ENCODE measurements around the gene MET. TPM values are rescaled to one million over a fixed set of nuclear protein-coding genes. Genes with fewer than 3 reads are reported as not detected.
A peak's percentile ranks its signal among the peaks of the same experiment; 100 is the strongest.
"Not testable (repeated sequence)": the region's sequence is repeated elsewhere in the genome, so short reads cannot be mapped to it uniquely, and the experiment has no call there.

The MET gene
- total RNA-seq, 1 donor from 2014 or later, result 7.0 TPM

DNA sequence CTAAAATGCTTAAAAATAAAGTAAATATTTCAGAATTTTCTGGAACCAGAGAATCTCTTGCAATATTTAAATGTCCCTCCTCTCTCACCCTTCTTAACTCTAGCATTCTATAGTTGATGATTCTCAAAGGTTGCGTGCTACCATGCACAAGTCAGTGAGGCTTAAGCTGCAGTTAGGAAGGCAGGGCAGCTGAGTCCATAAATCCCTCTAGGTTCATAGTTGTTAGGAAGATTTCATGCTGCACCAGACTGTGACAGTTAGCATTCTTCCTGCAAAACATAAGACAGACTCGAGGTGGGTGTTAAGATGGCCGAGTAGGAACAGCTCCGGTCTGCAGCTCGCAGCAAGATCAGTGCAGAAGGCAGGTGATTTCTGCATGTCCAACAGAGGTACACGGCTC is 70.6 kb downstream of the MET start:
- TF ChIP-seq EZH2 (IDR thresholded peaks at IDR 0.05) (no peak), EZH2phosphoT487 (IDR thresholded peaks at IDR 0.05) (no peak)
- TF ChIP-seq, protein P1, sequence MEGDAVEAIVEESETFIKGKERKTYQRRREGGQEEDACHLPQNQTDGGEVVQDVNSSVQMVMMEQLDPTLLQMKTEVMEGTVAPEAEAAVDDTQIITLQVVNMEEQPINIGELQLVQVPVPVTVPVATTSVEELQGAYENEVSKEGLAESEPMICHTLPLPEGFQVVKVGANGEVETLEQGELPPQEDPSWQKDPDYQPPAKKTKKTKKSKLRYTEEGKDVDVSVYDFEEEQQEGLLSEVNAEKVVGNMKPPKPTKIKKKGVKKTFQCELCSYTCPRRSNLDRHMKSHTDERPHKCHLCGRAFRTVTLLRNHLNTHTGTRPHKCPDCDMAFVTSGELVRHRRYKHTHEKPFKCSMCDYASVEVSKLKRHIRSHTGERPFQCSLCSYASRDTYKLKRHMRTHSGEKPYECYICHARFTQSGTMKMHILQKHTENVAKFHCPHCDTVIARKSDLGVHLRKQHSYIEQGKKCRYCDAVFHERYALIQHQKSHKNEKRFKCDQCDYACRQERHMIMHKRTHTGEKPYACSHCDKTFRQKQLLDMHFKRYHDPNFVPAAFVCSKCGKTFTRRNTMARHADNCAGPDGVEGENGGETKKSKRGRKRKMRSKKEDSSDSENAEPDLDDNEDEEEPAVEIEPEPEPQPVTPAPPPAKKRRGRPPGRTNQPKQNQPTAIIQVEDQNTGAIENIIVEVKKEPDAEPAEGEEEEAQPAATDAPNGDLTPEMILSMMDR (IDR thresholded peaks at IDR 0.05), result no peak
- Histone ChIP-seq H3K4me2 (no peak overlapping the region), H3F3A (ENCODE audit: low read depth) (no peaks in the 10 kb centered on the region), H3K79me2 (ENCODE audit: low read depth) (no peaks in the 10 kb centered on the region), H3K27ac (no peak overlapping the region), H3K36me3 (no peaks in the 10 kb centered on the region), H3K9me3 (ENCODE audit: low read depth) (no peaks in the 10 kb centered on the region), H3K4me1 (no peaks in the 10 kb centered on the region), H3K4me3 (no peak overlapping the region), H4K20me1 (ENCODE audit: low read depth) (no peaks in the 10 kb centered on the region), H3K9ac (no peak overlapping the region), H3K27me3 (no peaks in the 10 kb centered on the region), H2AFZ (replicated peaks) (no peak overlapping the region)
- Mint-ChIP-seq H3K27ac (no peak overlapping the region), H3K27me3 (ENCODE audit: insufficient read depth, low read depth) (peaks cover 4% of the 10 kb centered on the region), H3K4me3 (no peak overlapping the region), H3K36me3 (no peaks in the 10 kb centered on the region), H3K9me3 (peaks cover 15% of the 10 kb centered on the region), H3K4me1 (peaks cover 12% of the 10 kb centered on the region)
- no peak for DNase-seq (ENCODE audit: low spot score)

DNA sequence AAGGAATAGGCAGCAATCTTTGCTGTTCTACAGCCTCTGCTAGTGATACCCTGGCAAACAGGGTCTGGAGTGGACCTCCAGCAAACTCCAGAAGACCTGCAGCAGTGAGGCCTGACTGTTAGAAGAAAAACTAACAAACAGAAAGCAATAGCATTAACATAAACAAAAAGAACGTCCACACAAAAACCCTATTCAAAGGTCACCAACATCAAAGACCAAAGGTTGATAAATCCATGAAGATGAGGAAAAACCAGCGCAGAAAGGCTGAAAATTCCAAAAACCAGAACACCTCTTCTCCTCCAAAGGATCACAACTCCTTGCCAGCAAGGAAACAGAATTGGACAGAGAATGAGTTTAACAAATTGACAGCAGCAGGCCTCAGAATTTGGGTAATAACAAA is 71.8 kb downstream of the MET start:
- H3K27ac ChIP-seq; H3K79me2 ChIP-seq (ENCODE audit: low read depth); H3K4me3 ChIP-seq; H2AFZ ChIP-seq (replicated peaks); H3K36me3 ChIP-seq; H3K4me3 Mint-ChIP-seq; H3K4me1 ChIP-seq; H3K9ac ChIP-seq; H3K4me2 ChIP-seq; DNase-seq (ENCODE audit: low spot score); H3F3A ChIP-seq (ENCODE audit: low read depth); H3K9me3 ChIP-seq (ENCODE audit: low read depth); H3K27me3 Mint-ChIP-seq (ENCODE audit: insufficient read depth, low read depth); H3K36me3 Mint-ChIP-seq; H4K20me1 ChIP-seq (ENCODE audit: low read depth); H3K27me3 ChIP-seq: not testable (repeated sequence)
- Mint-ChIP-seq H3K27ac (peak overlapping the region; percentile 39), H3K4me1 (peaks cover 12% of the 10 kb centered on the region), H3K9me3 (peaks cover 22% of the 10 kb centered on the region)

DNA sequence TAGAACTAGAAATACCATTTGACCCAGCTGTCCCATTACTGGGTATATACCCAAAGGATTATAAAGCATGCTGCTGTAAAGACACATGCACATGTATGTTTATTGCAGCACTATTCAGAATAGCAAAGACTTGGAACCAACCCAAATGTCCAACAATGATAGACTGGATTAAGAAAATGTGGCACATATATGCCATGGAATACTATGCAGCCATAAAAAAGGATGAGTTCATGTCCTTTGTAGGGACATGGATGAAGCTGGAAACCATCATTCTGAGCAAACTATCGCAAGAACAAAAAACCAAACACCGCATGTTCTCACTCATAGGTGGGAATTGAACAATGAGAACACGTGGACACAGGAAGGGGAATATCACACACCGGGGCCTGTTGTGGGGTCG is 74.4 kb downstream of the MET start:
- H4K20me1 ChIP-seq (ENCODE audit: low read depth); H3K27me3 Mint-ChIP-seq (ENCODE audit: insufficient read depth, low read depth); H3K9ac ChIP-seq; H3K36me3 Mint-ChIP-seq; H3K4me3 ChIP-seq; H3K4me3 Mint-ChIP-seq; H3K4me1 ChIP-seq; H3K27ac ChIP-seq; H3K9me3 ChIP-seq (ENCODE audit: low read depth); H3K79me2 ChIP-seq (ENCODE audit: low read depth); DNase-seq (ENCODE audit: low spot score); H3K36me3 ChIP-seq; H2AFZ ChIP-seq (replicated peaks); H3K27ac Mint-ChIP-seq; H3K4me2 ChIP-seq; H3F3A ChIP-seq (ENCODE audit: low read depth); H3K27me3 ChIP-seq: not testable (repeated sequence)
- peaks cover 39% of the 10 kb centered on the region for H3K9me3 Mint-ChIP-seq
- peaks cover 12% of the 10 kb centered on the region for H3K4me1 Mint-ChIP-seq

DNA sequence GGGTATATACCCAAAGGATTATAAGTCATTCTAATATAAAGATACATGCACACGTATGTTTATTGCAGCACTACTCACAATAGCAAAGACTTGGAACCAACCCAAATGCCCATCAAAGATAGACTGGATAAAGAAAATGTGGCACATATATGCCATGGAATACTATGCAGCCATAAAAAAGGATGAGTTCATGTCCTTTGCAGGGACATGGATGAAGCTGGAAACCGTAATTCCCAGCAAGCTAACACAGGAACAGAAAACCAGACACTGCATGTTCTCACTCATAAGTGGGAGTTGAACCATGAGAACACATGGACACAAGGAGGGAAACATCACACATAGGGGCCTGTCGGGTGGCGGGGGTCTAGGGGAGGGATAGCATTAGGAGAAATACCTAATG is 79.1 kb downstream of the MET start:
- not testable (repeated sequence) for H3K9me3 ChIP-seq (ENCODE audit: low read depth); H3K36me3 Mint-ChIP-seq; H3K4me2 ChIP-seq; H3K36me3 ChIP-seq; H3K27me3 Mint-ChIP-seq (ENCODE audit: insufficient read depth, low read depth); H4K20me1 ChIP-seq (ENCODE audit: low read depth); H3K4me1 ChIP-seq; H3K4me3 Mint-ChIP-seq; DNase-seq (ENCODE audit: low spot score); H3K4me1 Mint-ChIP-seq; H3K27ac ChIP-seq; H3F3A ChIP-seq (ENCODE audit: low read depth); H2AFZ ChIP-seq (replicated peaks); H3K27me3 ChIP-seq; H3K4me3 ChIP-seq; H3K79me2 ChIP-seq (ENCODE audit: low read depth); H3K9ac ChIP-seq
- H3K9me3 Mint-ChIP-seq, result peaks cover 32% of the 10 kb centered on the region
- H3K27ac Mint-ChIP-seq, result peak overlapping the region; percentile 42

DNA sequence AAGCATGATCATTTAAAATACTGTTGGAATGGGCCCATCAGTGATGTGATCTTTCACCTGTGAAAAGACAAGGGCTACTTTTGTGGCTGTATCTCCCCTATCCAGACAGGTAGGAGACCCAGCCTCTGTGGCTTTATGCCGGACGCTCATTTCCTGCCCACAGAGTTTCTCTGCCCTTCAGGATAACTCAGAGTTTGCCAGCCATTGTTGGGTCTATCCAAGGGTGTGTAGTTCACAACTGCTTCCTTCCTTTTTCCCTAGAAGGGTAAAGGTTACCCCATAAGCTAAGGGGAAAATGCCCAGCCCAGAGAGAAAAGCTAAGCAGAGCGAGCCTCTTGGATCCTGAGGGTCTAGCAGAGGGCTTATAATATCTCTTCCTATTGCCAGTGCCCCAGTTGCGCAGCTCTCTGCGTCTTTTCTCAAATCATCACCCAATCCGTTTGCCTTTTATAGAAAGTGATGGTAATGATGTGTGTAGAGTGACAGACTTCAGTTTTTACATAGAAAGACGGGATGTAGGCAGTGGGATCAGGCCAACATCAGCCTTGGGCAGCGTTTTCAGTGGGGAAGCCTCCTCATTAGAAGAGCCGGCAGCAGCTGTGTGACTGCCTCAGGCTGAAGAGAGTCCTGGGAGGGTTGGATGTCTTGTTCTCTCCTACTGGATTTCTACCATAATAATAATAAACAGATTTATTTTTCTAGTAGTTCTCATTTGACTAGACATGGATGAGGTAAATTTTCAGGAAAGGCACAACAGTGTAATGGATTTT is 80.5 kb downstream of the MET start:
- TF ChIP-seq, protein P1 (IDR thresholded peaks at IDR 0.05), result no peak
- TF ChIP-seq EZH2phosphoT487 (IDR thresholded peaks at IDR 0.05), result no peak
- no peak for TF ChIP-seq EZH2 (IDR thresholded peaks at IDR 0.05)
- Histone ChIP-seq H3K27ac (no peak overlapping the region), H3F3A (ENCODE audit: low read depth) (no peaks in the 10 kb centered on the region), H3K9me3 (ENCODE audit: low read depth) (no peaks in the 10 kb centered on the region), H2AFZ (replicated peaks) (no peak overlapping the region), H3K4me2 (no peak overlapping the region), H4K20me1 (ENCODE audit: low read depth) (no peaks in the 10 kb centered on the region), H3K4me3 (no peak overlapping the region), H3K79me2 (ENCODE audit: low read depth) (no peaks in the 10 kb centered on the region), H3K4me1 (no peaks in the 10 kb centered on the region), H3K27me3 (no peaks in the 10 kb centered on the region), H3K9ac (no peak overlapping the region), H3K36me3 (no peaks in the 10 kb centered on the region)
- H3K36me3 Mint-ChIP-seq, result no peaks in the 10 kb centered on the region
- H3K4me1 Mint-ChIP-seq, result no peaks in the 10 kb centered on the region
- no peak overlapping the region for H3K4me3 Mint-ChIP-seq
- H3K27me3 Mint-ChIP-seq (ENCODE audit: insufficient read depth, low read depth), result no peaks in the 10 kb centered on the region
- no peak for DNase-seq (ENCODE audit: low spot score)
- H3K9me3 Mint-ChIP-seq, result peaks cover 26% of the 10 kb centered on the region
- H3K27ac Mint-ChIP-seq, result no peak overlapping the region
